CD14-positive monocyte (primary cell): ENCODE measurements around the gene MEIS2. TPM values are rescaled to one million over a fixed set of nuclear protein-coding genes. Genes with fewer than 3 reads are reported as not detected.

Experiments used
- DNase-seq, 3 donors: peaks; one replicate each; pipeline ENCODE4 v3.0.0-alpha.2; 2011 to 2022
- H2AFZ ChIP-seq: 2 replicates; pipeline ENCODE4 v1.6.0; 2012; ENCODE audit warnings: mild to moderate bottlenecking, low read depth, low read length, inconsistent platforms; ENCODE audit not compliant: insufficient read depth, poor library complexity, severe bottlenecking
- H3K27ac ChIP-seq, 2 donors: 1 replicate in 1 of 2; 2 replicates in 1 of 2; pipeline ENCODE4 v1.5.1; 2012 to 2013; ENCODE audit warnings: low read length in 2 of 2, control low read depth in 1 of 2, inconsistent platforms in 1 of 2, low read depth in 1 of 2, mild to moderate bottlenecking in 1 of 2
- H3K27me3 ChIP-seq, 2 donors: one replicate each; pipeline versions ENCODE4 v1.6.0 to v1.6.1; 2011 to 2013; ENCODE audit warnings: low read length in 2 of 2; ENCODE audit not compliant: control insufficient read depth in 2 of 2, insufficient read depth in 2 of 2
- H3K36me3 ChIP-seq, 2 donors: replicated peaks in 1 of 2; 1 replicate in 1 of 2; 2 replicates in 1 of 2; pipeline versions ENCODE4 v1.5.1 to v1.6.1; 2012 to 2013; ENCODE audit warnings: low read length in 2 of 2, control low read depth in 1 of 2, inconsistent platforms in 1 of 2, mild to moderate bottlenecking in 1 of 2; ENCODE audit not compliant: insufficient read depth in 2 of 2, control insufficient read depth in 1 of 2
- H3K4me1 ChIP-seq, 2 donors: 1 replicate in 1 of 2; 2 replicates in 1 of 2; pipeline versions ENCODE4 v1.5.1 to v1.6.1; 2012 to 2013; ENCODE audit warnings: low read length in 2 of 2, control low read depth in 1 of 2, inconsistent platforms in 1 of 2, mild to moderate bottlenecking in 1 of 2, moderate library complexity in 1 of 2; ENCODE audit not compliant: insufficient read depth in 2 of 2, control insufficient read depth in 1 of 2
- H3K4me2 ChIP-seq: replicated peaks from 2 replicates; pipeline ENCODE3; 2012; ENCODE audit warnings: low read length, moderate library complexity, mild to moderate bottlenecking; ENCODE audit not compliant: poor library complexity, severe bottlenecking; ENCODE audit errors: extremely low read depth
- H3K4me3 ChIP-seq, 3 experiments: fragments of 200-600 bp in 1 of 3; sonication (generic) in 1 of 3; replicated peaks in 1 of 3; 1 replicate in 2 of 3; 2 replicates in 1 of 3; pipeline ENCODE4 v1.5.1; 2011 to 2013; ENCODE audit warnings: low read length in 3 of 3, mild to moderate bottlenecking in 3 of 3, control low read depth in 2 of 3, low read depth in 2 of 3, inconsistent platforms in 1 of 3, moderate library complexity in 1 of 3
- H3K79me2 ChIP-seq: 2 replicates; pipeline ENCODE4 v1.6.0; 2012; ENCODE audit warnings: mild to moderate bottlenecking, control low read depth, inconsistent platforms, low read length, moderate library complexity; ENCODE audit not compliant: insufficient read depth
- H3K9ac ChIP-seq: 2 replicates; pipeline ENCODE4 v1.6.0; 2017; ENCODE audit warnings: low read length, mild to moderate bottlenecking; ENCODE audit not compliant: insufficient read depth, poor library complexity, severe bottlenecking
- H3K9me3 ChIP-seq, 2 donors: replicated peaks in 1 of 2; 1 replicate in 1 of 2; 2 replicates in 1 of 2; pipeline versions ENCODE4 v1.5.1 to v1.6.1; 2012 to 2013; ENCODE audit warnings: low read length in 2 of 2, control low read depth in 1 of 2; ENCODE audit not compliant: control insufficient read depth in 1 of 2, insufficient read depth in 1 of 2
- H4K20me1 ChIP-seq: 2 replicates; pipeline ENCODE4 v1.6.0; 2012; ENCODE audit warnings: mild to moderate bottlenecking, low read length, control low read depth, moderate library complexity; ENCODE audit not compliant: insufficient read depth
- H3K27ac Mint-ChIP-seq, 7 donors: one replicate each; pipeline ENCODE4 v1.8.0; 2020; ENCODE audit warnings: mild to moderate bottlenecking in 7 of 7, mixed read lengths in 7 of 7, moderate library complexity in 6 of 7, inconsistent platforms in 2 of 7
- H3K27me3 Mint-ChIP-seq, 3 donors: one replicate each; pipeline ENCODE4 v1.8.0; 2021 to 2022; ENCODE audit warnings: low read depth in 3 of 3, mild to moderate bottlenecking in 3 of 3, mixed read lengths in 3 of 3, moderate library complexity in 3 of 3, inconsistent platforms in 1 of 3
- H3K36me3 Mint-ChIP-seq, 2 donors: one replicate each; pipeline ENCODE4 v1.8.0; 2020; ENCODE audit warnings: mixed read lengths in 2 of 2, inconsistent platforms in 1 of 2, mild to moderate bottlenecking in 1 of 2
- H3K4me1 Mint-ChIP-seq: one replicate; pipeline ENCODE4 v1.8.0; 2020; ENCODE audit warnings: mild to moderate bottlenecking, mixed read lengths
- H3K4me3 Mint-ChIP-seq, 2 donors: one replicate each; pipeline ENCODE4 v1.8.0; 2020; ENCODE audit warnings: mild to moderate bottlenecking in 2 of 2, mixed read lengths in 2 of 2, moderate library complexity in 1 of 2
- H3K9me3 Mint-ChIP-seq, 7 donors: one replicate each; pipeline ENCODE4 v1.8.0; 2020 to 2022; ENCODE audit warnings: mixed read lengths in 7 of 7, mild to moderate bottlenecking in 6 of 7, moderate library complexity in 6 of 7, inconsistent platforms in 2 of 7
- WGBS: methylation state at CpG from one replicate; pipeline ENCODE4 v1.1.5; 2013; ENCODE audit warnings: missing lambda C conversion rate; ENCODE audit not compliant: insufficient coverage; 5-methylcytosine and 5-hydroxymethylcytosine counted together
- intact Hi-C, 2 donors: fragments of 100-400 bp; cut with micrococcal nuclease; formaldehyde crosslinking; loops; one replicate each; pipeline versions ENCODE4 v1.15.0 to v1.15.1; 2023
- polyA plus RNA-seq, 3 donors: library from polyadenylated mRNA; depleted of rRNA in 1 of 3; unstranded in 2 of 3; stranded (reverse) in 1 of 3; fragments of 300-500 nt in 2 of 3; fragments of >200 nt in 1 of 3; fragmentation: Illumina TruSeq in 2 of 3; gene quantifications; 1 replicate in 2 of 3; 2 replicates in 1 of 3; pipeline ENCODE4 v1.2.3, GENCODE V29; 2012 to 2021
- TF ChIP-seq, protein P1 (sequence below): fragments of 200-600 bp; IDR thresholded peaks from one replicate; pipeline ENCODE4 v1.8.0; 2022; ENCODE audit warnings: antibody characterized with exemption, mild to moderate bottlenecking

The MEIS2 gene
- polyA plus RNA-seq, 3 donors, result not detected

GRCh38 chr15:36966708-36967107 lies 133.6 kb downstream of the MEIS2 start:
- Histone ChIP-seq H3K79me2 (no peaks in the 10 kb centered on the region), H3K36me3 (no peaks in the 10 kb centered on the region), H3K27me3 (no peaks in the 10 kb centered on the region), H3K4me2 (no peak overlapping the region), H3K9me3 (no peaks in the 10 kb centered on the region), H3K27ac (no peak overlapping the region), H3K4me3 (no peak overlapping the region), H4K20me1 (no peaks in the 10 kb centered on the region), H3K9ac (no peak overlapping the region), H2AFZ (no peak overlapping the region), H3K4me1 (no peaks in the 10 kb centered on the region)
- peaks cover 0 to 3% (median 0%) of the 10 kb centered on the region in 3 donors for H3K27me3 Mint-ChIP-seq
- H3K27ac Mint-ChIP-seq, result no peak overlapping the region
- intact Hi-C loops, result no loop called here
- H3K4me1 Mint-ChIP-seq, result no peaks in the 10 kb centered on the region
- H3K9me3 Mint-ChIP-seq, result peaks cover 0 to 6% (median 2%) of the 10 kb centered on the region in 7 donors
- H3K36me3 Mint-ChIP-seq, result no peaks in the 10 kb centered on the region
- no peak overlapping the region for H3K4me3 Mint-ChIP-seq
- TF ChIP-seq, protein P1, sequence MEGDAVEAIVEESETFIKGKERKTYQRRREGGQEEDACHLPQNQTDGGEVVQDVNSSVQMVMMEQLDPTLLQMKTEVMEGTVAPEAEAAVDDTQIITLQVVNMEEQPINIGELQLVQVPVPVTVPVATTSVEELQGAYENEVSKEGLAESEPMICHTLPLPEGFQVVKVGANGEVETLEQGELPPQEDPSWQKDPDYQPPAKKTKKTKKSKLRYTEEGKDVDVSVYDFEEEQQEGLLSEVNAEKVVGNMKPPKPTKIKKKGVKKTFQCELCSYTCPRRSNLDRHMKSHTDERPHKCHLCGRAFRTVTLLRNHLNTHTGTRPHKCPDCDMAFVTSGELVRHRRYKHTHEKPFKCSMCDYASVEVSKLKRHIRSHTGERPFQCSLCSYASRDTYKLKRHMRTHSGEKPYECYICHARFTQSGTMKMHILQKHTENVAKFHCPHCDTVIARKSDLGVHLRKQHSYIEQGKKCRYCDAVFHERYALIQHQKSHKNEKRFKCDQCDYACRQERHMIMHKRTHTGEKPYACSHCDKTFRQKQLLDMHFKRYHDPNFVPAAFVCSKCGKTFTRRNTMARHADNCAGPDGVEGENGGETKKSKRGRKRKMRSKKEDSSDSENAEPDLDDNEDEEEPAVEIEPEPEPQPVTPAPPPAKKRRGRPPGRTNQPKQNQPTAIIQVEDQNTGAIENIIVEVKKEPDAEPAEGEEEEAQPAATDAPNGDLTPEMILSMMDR, result no peak
- DNase-seq, result no peak

DNA sequence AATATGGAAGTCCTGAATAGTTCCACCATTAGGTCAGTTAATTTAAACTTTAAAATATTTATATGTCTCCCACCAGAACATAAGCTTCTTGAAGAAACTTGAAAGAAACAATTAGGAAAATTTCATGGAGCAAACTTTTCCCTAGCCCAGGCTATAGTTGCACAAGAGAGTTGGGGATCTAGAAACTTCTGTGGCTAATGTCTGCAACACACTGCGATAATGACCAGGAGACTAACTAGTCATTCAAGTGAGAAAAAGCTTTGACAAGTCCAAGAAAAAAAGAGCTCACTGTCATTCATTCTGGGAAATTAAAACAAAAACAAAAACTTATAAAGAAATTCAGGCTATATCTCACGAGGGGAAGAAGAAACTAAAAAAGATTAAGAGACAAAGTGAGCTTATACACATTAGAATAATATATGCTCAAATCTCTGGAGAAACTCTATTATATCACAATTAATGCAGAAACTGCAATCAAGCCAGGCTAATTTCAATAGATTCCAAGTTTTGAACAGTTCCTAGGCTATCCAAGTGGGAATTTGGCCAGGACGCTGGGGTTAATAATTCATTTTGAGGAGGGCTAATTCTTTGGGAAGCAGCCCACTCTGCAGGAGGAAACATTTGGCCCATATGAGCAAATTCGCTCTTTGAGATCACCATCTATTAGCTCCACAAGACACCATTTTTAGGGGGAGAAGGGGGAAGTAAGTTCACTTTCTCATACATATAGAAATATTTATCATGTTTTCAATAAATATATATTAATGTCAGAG lies 134.6 kb downstream of the MEIS2 start:
- TF ChIP-seq, protein P1, result no peak
- no peak overlapping the region for H3K4me2 ChIP-seq
- H3K36me3 ChIP-seq, result no peaks in the 10 kb centered on the region
- H3K4me1 Mint-ChIP-seq, result no peaks in the 10 kb centered on the region
- no peak overlapping the region for H3K27ac Mint-ChIP-seq
- no peak for DNase-seq
- H3K9ac ChIP-seq, result no peak overlapping the region
- no CpG with 5 or more reads among the region's 4 CpGs for WGBS
- no peak overlapping the region for H3K4me3 Mint-ChIP-seq
- peaks cover 0 to 6% (median 2%) of the 10 kb centered on the region in 7 donors for H3K9me3 Mint-ChIP-seq
- peaks cover 0 to 3% (median 0%) of the 10 kb centered on the region in 3 donors for H3K27me3 Mint-ChIP-seq
- no peaks in the 10 kb centered on the region for H3K79me2 ChIP-seq
- H3K4me3 ChIP-seq, result no peak overlapping the region
- H3K36me3 Mint-ChIP-seq, result no peaks in the 10 kb centered on the region
- H4K20me1 ChIP-seq, result no peaks in the 10 kb centered on the region
- no peak overlapping the region for H2AFZ ChIP-seq
- H3K4me1 ChIP-seq, result no peaks in the 10 kb centered on the region
- intact Hi-C loops, result no loop called here
- no peaks in the 10 kb centered on the region for H3K27me3 ChIP-seq
- no peaks in the 10 kb centered on the region for H3K9me3 ChIP-seq
- H3K27ac ChIP-seq, result no peak overlapping the region
